ENCODE measurements around the gene CDS2.

Gene CDS2

GRCh38 chr20:5154543-5154925 is 27.7 kb downstream of the CDS2 start:
- FAIRE-seq = no peak

- FAIRE-seq = no peak
These were observed 28.6 kb downstream of the CDS2 start for GRCh38 chr20:5155404-5155803.

GRCh38 chr20:5156675-5157448 is 30.1 kb downstream of the CDS2 start:
- no peak for FAIRE-seq

- FAIRE-seq = no peak
These were observed 33.1 kb downstream of the CDS2 start for GRCh38 chr20:5159928-5160327.

GRCh38 chr20:5160882-5161281 is 34.1 kb downstream of the CDS2 start:
- FAIRE-seq = no peak

- no peak for FAIRE-seq
These were observed 34.8 kb downstream of the CDS2 start for GRCh38 chr20:5161536-5162164.

GRCh38 chr20:5164645-5165625 is 38.1 kb downstream of the CDS2 start:
- FAIRE-seq = no peak

- FAIRE-seq = no peak
These were observed 42.0 kb downstream of the CDS2 start for GRCh38 chr20:5168651-5169396.

- FAIRE-seq = no peak
These were observed 43.5 kb downstream of the CDS2 start for GRCh38 chr20:5170341-5170740.

- no peak for FAIRE-seq
These were observed 44.4 kb downstream of the CDS2 start for GRCh38 chr20:5171064-5171789.

GRCh38 chr20:5171790-5172164 is 45.0 kb downstream of the CDS2 start:
- no peak for FAIRE-seq

GRCh38 chr20:5172167-5172601 is 45.4 kb downstream of the CDS2 start:
- no peak for FAIRE-seq

- no peak for FAIRE-seq
These were observed 46.2 kb downstream of the CDS2 start for GRCh38 chr20:5172903-5173463.

GRCh38 chr20:5173751-5174150 is 46.9 kb downstream of the CDS2 start:
- FAIRE-seq = no peak

GRCh38 chr20:5177071-5177470 is 50.3 kb downstream of the CDS2 start:
- no peak for FAIRE-seq

GRCh38 chr20:5178046-5178445 is 51.2 kb downstream of the CDS2 start:
- FAIRE-seq = no peak

GRCh38 chr20:5180421-5180820 is 53.6 kb downstream of the CDS2 start:
- no peak for FAIRE-seq

GRCh38 chr20:5180933-5181332 is 54.1 kb downstream of the CDS2 start:
- no peak for FAIRE-seq

- FAIRE-seq = no peak
These were observed 54.7 kb downstream of the CDS2 start for GRCh38 chr20:5181492-5181891.

GRCh38 chr20:5181958-5182357 is 55.1 kb downstream of the CDS2 start:
- no peak for FAIRE-seq

GRCh38 chr20:5182615-5183254 is 55.9 kb downstream of the CDS2 start:
- FAIRE-seq = no peak
